HepG2 (cell line): ENCODE measurements around the gene TMEM256. TPM values are rescaled to one million over a fixed set of nuclear protein-coding genes. Genes with fewer than 3 reads are reported as not detected.

Experiments
- ATAC-seq: fragments of 200-7000 bp; cut with Tn5 transposase; 3 replicates; pipeline ENCODE4 v1.9.1; 2020; ENCODE audit warnings: mild to moderate bottlenecking, moderate library complexity
- BruUV-seq: library from RNA; stranded (reverse); fragments of 400-500 nt; replicated peaks from 2 replicates; lab custom pipeline; 2021; lab: Mats Ljungman, UMichigan
- CTCF ChIA-PET: fragments of 300-600 bp; formaldehyde crosslinking; extraction: SDS; loops from one replicate; lab custom pipeline; 2021; ENCODE audit warnings: low total read pairs, inconsistent platforms, low intra/inter-chr PET ratio; lab: Yijun Ruan, JAX
- POLR2A ChIA-PET: fragments of 350-600 bp; sonication (Branson Sonifier 250); formaldehyde crosslinking; loops from one replicate; lab custom pipeline; 2020; ENCODE audit warnings: antibody characterized with exemption, inconsistent platforms; lab: Yijun Ruan, JAX
- DNase-seq: peaks from one replicate; pipeline ENCODE4 v3.0.0-alpha.2; 2015; ENCODE audit warnings: low spot score
- FAIRE-seq: peaks from 3 replicates; lab custom pipeline; 2011; peaks lifted over from hg19 to GRCh38; lab: Jason Lieb, UNC
- H2AFZ ChIP-seq: one replicate; pipeline ENCODE4 v1.6.1; 2011; ENCODE audit warnings: low read length, inconsistent platforms
- H3K27ac ChIP-seq: fragments of 300-600 bp; 3 replicates; pipeline ENCODE4 v1.8.0; 2011; ENCODE audit warnings: mixed run types, mild to moderate bottlenecking, mixed read lengths, low read length, inconsistent platforms; ENCODE audit not compliant: insufficient read depth; ENCODE audit errors: extremely low read length
- H3K27me3 ChIP-seq, 2 experiments: fragments of 200-600 bp in 1 of 2; 2 replicates in 1 of 2; 3 replicates in 1 of 2; pipeline versions ENCODE4 v1.6.0 to v1.8.0; 2011; ENCODE audit warnings: low read length in 2 of 2, mild to moderate bottlenecking in 2 of 2, moderate library complexity in 2 of 2, inconsistent platforms in 1 of 2; ENCODE audit not compliant: insufficient read depth in 2 of 2, control insufficient read depth in 1 of 2
- H3K36me3 ChIP-seq, 2 experiments: fragments of 200-600 bp in 1 of 2; replicated peaks in 1 of 2; 2 replicates in 1 of 2; 3 replicates in 1 of 2; pipeline versions ENCODE4 v1.5.1 to v1.8.0; 2011; ENCODE audit warnings: low read length in 2 of 2, inconsistent platforms in 1 of 2; ENCODE audit not compliant: insufficient read depth in 2 of 2, control insufficient read depth in 1 of 2
- H3K4me1 ChIP-seq: 2 replicates; pipeline ENCODE4 v1.5.1; 2012; ENCODE audit warnings: low read length, inconsistent platforms; ENCODE audit not compliant: insufficient read depth
- H3K4me2 ChIP-seq: 2 replicates; pipeline ENCODE4 v1.6.0; 2011; ENCODE audit warnings: low read depth, low read length, inconsistent platforms
- H3K4me3 ChIP-seq, 3 experiments: fragments of 200-600 bp in 1 of 3; sonication (generic), shearing (Covaris generic) in 1 of 3; replicated peaks in 1 of 3; 2 replicates each; pipeline ENCODE4 v1.5.1; 2011 to 2016; ENCODE audit warnings: low read length in 3 of 3, inconsistent platforms in 2 of 3, low read depth in 2 of 3, mild to moderate bottlenecking in 2 of 3, control low read depth in 1 of 3, mixed read lengths in 1 of 3; ENCODE audit not compliant: insufficient read depth in 1 of 3
- H3K79me2 ChIP-seq: one replicate; pipeline ENCODE4 v1.6.1; 2011; ENCODE audit warnings: low read length, inconsistent platforms; ENCODE audit not compliant: insufficient read depth
- H3K9ac ChIP-seq: 2 replicates; pipeline ENCODE4 v1.6.0; 2011; ENCODE audit warnings: mild to moderate bottlenecking, low read depth, low read length, inconsistent platforms; ENCODE audit not compliant: insufficient read depth
- H3K9me3 ChIP-seq: 2 replicates; pipeline ENCODE4 v1.5.1; 2012; ENCODE audit warnings: mild to moderate bottlenecking, low read length
- H4K20me1 ChIP-seq: 2 replicates; pipeline ENCODE4 v1.6.0; 2011; ENCODE audit warnings: inconsistent platforms, mild to moderate bottlenecking, low read length, moderate library complexity; ENCODE audit not compliant: insufficient read depth
- FOXM1 ChIP-seq: sonication (generic); formaldehyde crosslinking; IDR thresholded peaks from 2 replicates; pipeline ENCODE4 v1.5.0; 2020; ENCODE audit warnings: missing genetic modification reagents
- HMGA1 ChIP-seq: sonication (generic); formaldehyde crosslinking; conservative IDR thresholded peaks from 2 replicates; pipeline ENCODE4 v1.4.0; 2020; ENCODE audit warnings: missing genetic modification reagents
- TRIM22 ChIP-seq: fragments of 450-650 bp; IDR thresholded peaks from 2 replicates; pipeline ENCODE4 v1.6.1; 2017
- ZNF766 ChIP-seq: sonication (generic); formaldehyde crosslinking; IDR thresholded peaks from 2 replicates; pipeline ENCODE4 v1.5.0; 2020; ENCODE audit warnings: missing genetic modification reagents, borderline replicate concordance
- WGBS: methylation state at CpG from one replicate; pipeline ENCODE4 v1.1.6; 2017; ENCODE audit warnings: low lambda C conversion rate; 5-methylcytosine and 5-hydroxymethylcytosine counted together
- in situ Hi-C: cut with HindIII; loops from 2 replicates; pipeline ENCODE4 v1.10.0; 2017; ENCODE audit warnings: low pct_unique_long_range_greater_than_20kb; ENCODE audit not compliant: extremely low pct_ligation_motif_present
- intact Hi-C: fragments of 100-400 bp; cut with micrococcal nuclease; formaldehyde crosslinking; loops from one replicate; pipeline ENCODE4 v1.10.0; 2022; ENCODE audit not compliant: unreplicated experiment
- polyA plus RNA-seq, 8 experiments: library from polyadenylated mRNA; depleted of rRNA in 3 of 8; stranded (reverse) in 7 of 8; unstranded in 1 of 8; fragments of >200 nt; fragmentation: Illumina TruSeq in 4 of 8; extraction: Trizol in 4 of 8; gene quantifications; 2 replicates each; pipeline versions ENCODE4 v1.2.1 to v1.2.3, GENCODE V29; 2011 to 2016; ENCODE audit warnings: low read depth in 4 of 8, missing spikeins in 1 of 8, mixed read lengths in 1 of 8; ENCODE audit not compliant: insufficient read depth in 1 of 8
- total RNA-seq, 5 experiments: library from RNA; depleted of rRNA; stranded (reverse); fragments of >200 nt; fragmentation: Illumina TruSeq; extraction: Trizol; gene quantifications; 2 replicates each; pipeline ENCODE4 v1.2.3, GENCODE V29; 2016; ENCODE audit warnings: low read depth in 1 of 5
- TF ChIP-seq, protein P1 (sequence below): sonication (generic); formaldehyde crosslinking; IDR thresholded peaks from 2 replicates; pipeline ENCODE4 v1.4.0; 2020; ENCODE audit warnings: missing genetic modification reagents

Gene TMEM256
- total and polyA plus RNA-seq, 2 of the 13 experiments (the other 11 are each of a cell fraction or from before 2014, with no cell fraction given), result 231 to 252 TPM

GRCh38 chr17:7442142-7442541 lies 38.2 kb upstream of the TMEM256 start:
- Histone ChIP-seq H3K27me3 (peaks cover 6 to 27% of the 10 kb centered on the region in 2 experiments; a peak in 4 of 5 replicates), H3K79me2 (no peaks in the 10 kb centered on the region), H3K27ac (no peak overlapping the region), H3K9ac (no peak overlapping the region), H3K4me3 (no peak overlapping the region), H3K9me3 (no peaks in the 10 kb centered on the region), H3K4me2 (no peak overlapping the region), H2AFZ (no peak overlapping the region), H3K36me3 (no peaks in the 10 kb centered on the region), H4K20me1 (no peaks in the 10 kb centered on the region), H3K4me1 (peaks cover 57% of the 10 kb centered on the region)
- TF ChIP-seq, protein P1, sequence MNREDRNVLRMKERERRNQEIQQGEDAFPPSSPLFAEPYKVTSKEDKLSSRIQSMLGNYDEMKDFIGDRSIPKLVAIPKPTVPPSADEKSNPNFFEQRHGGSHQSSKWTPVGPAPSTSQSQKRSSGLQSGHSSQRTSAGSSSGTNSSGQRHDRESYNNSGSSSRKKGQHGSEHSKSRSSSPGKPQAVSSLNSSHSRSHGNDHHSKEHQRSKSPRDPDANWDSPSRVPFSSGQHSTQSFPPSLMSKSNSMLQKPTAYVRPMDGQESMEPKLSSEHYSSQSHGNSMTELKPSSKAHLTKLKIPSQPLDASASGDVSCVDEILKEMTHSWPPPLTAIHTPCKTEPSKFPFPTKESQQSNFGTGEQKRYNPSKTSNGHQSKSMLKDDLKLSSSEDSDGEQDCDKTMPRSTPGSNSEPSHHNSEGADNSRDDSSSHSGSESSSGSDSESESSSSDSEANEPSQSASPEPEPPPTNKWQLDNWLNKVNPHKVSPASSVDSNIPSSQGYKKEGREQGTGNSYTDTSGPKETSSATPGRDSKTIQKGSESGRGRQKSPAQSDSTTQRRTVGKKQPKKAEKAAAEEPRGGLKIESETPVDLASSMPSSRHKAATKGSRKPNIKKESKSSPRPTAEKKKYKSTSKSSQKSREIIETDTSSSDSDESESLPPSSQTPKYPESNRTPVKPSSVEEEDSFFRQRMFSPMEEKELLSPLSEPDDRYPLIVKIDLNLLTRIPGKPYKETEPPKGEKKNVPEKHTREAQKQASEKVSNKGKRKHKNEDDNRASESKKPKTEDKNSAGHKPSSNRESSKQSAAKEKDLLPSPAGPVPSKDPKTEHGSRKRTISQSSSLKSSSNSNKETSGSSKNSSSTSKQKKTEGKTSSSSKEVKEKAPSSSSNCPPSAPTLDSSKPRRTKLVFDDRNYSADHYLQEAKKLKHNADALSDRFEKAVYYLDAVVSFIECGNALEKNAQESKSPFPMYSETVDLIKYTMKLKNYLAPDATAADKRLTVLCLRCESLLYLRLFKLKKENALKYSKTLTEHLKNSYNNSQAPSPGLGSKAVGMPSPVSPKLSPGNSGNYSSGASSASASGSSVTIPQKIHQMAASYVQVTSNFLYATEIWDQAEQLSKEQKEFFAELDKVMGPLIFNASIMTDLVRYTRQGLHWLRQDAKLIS (CRISPR knock-in tag), result no peak
- no peak for TF ChIP-seq ZNF766 (CRISPR knock-in tag)
- in situ Hi-C loops, result no loop called here
- ChIA-PET POLR2A (interaction anchor here (1.3 kb wide), 1 partner anchor 33 kb away, joined by 11 read pairs; no protein-coding TSS in a partner anchor), CTCF (no interaction called here)
- no TSS peak for BruUV-seq
- intact Hi-C loops, result no loop called here
- no peak for ATAC-seq
- FAIRE-seq, result no peak
- 48% methylated on average over 2 of the region's 2 CpGs for WGBS
- DNase-seq, result no peak

- H3K9ac ChIP-seq, result 0 out of 2 replicates have a peak overlapping the region, but pooled peaks have one; percentile 68
- TF ChIP-seq HMGA1 (CRISPR knock-in tag), result no peak
- TF ChIP-seq FOXM1 (CRISPR knock-in tag), result no peak
- no peak for TF ChIP-seq TRIM22
Measured at GRCh38 chr17:7441266-7441665, 37.4 kb upstream of the TMEM256 start.

More at GRCh38 chr17:7441266-7441665, 37.4 kb upstream of the TMEM256 start:
- FAIRE-seq (no peak), ATAC-seq (no peak), DNase-seq (no peak)
- peak overlapping the region; percentile 94 for H3K4me2 ChIP-seq
- H3K4me3 ChIP-seq, result peak overlapping the region in 1 of 3 experiments; percentile 80; a peak in 3 of 6 replicates
- WGBS, result 52% methylated on average over 7 of the region's 7 CpGs
- H3K4me1 ChIP-seq, result peaks cover 60% of the 10 kb centered on the region
- no peaks in the 10 kb centered on the region for H3K36me3 ChIP-seq
- no peak overlapping the region for H2AFZ ChIP-seq
- CTCF ChIA-PET, result interaction anchor here (0.6 kb wide), 1 partner anchor 120 kb away, joined by 3 read pairs; no protein-coding TSS in a partner anchor
- BruUV-seq, result no TSS peak
- peaks cover 6 to 27% of the 10 kb centered on the region in 2 experiments; a peak in 4 of 5 replicates for H3K27me3 ChIP-seq
- POLR2A ChIA-PET, result interaction anchor here (1.3 to 2.8 kb wide), 5 partner anchors 34 to 47 kb away, joined by 4 to 21 read pairs (median 7); partner anchors contain the start of genes PLSCR3, TMEM256 and ZBTB4
- no peaks in the 10 kb centered on the region for H4K20me1 ChIP-seq
- intact Hi-C loops, result no loop called here
- in situ Hi-C loops, result no loop called here
- no peaks in the 10 kb centered on the region for H3K9me3 ChIP-seq
- H3K79me2 ChIP-seq, result no peaks in the 10 kb centered on the region
- no peak overlapping the region for H3K27ac ChIP-seq
